Smooth muscle cell (in vitro differentiated cells): Measurements from ENCODE around the gene ATP2A3. TPM values are rescaled to one million over a fixed set of nuclear protein-coding genes. Genes with fewer than 3 reads are reported as not detected.

Experiments used
- DNase-seq: peaks from one replicate; lab custom pipeline; 2025; ENCODE audit not compliant: unreplicated experiment; lab: John Stamatoyannopoulos, UW
- H2AFZ ChIP-seq: fragments of 200-600 bp; sonication (generic); 2 replicates; pipeline ENCODE4 v1.6.0; 2016; ENCODE audit warnings: antibody characterized with exemption, low read depth, mild to moderate bottlenecking
- H3F3A ChIP-seq: fragments of 200-600 bp; sonication (generic); 2 replicates; pipeline ENCODE4 v1.6.0; 2017; ENCODE audit warnings: antibody characterized with exemption, low read depth
- H3K27ac ChIP-seq: fragments of 200-600 bp; sonication (generic); 2 replicates; pipeline ENCODE4 v1.5.1; 2016; ENCODE audit warnings: low read depth, mild to moderate bottlenecking
- H3K27me3 ChIP-seq: fragments of 200-600 bp; sonication (generic); 2 replicates; pipeline ENCODE4 v1.6.1; 2016; ENCODE audit warnings: low read depth, mild to moderate bottlenecking
- H3K36me3 ChIP-seq: fragments of 200-600 bp; sonication (generic); 2 replicates; pipeline ENCODE4 v1.5.1; 2016; ENCODE audit warnings: low read depth
- H3K4me1 ChIP-seq: fragments of 200-600 bp; sonication (generic); 2 replicates; pipeline ENCODE4 v1.5.1; 2016; ENCODE audit warnings: low read depth
- H3K4me2 ChIP-seq: fragments of 200-600 bp; sonication (generic); 2 replicates; pipeline ENCODE4 v1.6.0; 2016; ENCODE audit warnings: mild to moderate bottlenecking
- H3K4me3 ChIP-seq: fragments of 200-600 bp; sonication (generic); 2 replicates; pipeline ENCODE4 v1.5.1; 2016; ENCODE audit warnings: mild to moderate bottlenecking
- H3K79me2 ChIP-seq: fragments of 200-600 bp; sonication (generic); 2 replicates; pipeline ENCODE4 v1.6.0; 2016; ENCODE audit warnings: low read depth, mild to moderate bottlenecking
- H3K9ac ChIP-seq: fragments of 200-600 bp; sonication (generic); 2 replicates; pipeline ENCODE4 v1.6.0; 2016; ENCODE audit warnings: low read depth
- H3K9me3 ChIP-seq: fragments of 200-600 bp; sonication (generic); replicated peaks from 2 replicates; pipeline ENCODE4 v1.5.1; 2016; ENCODE audit warnings: low read depth
- H4K20me1 ChIP-seq: fragments of 200-600 bp; sonication (generic); 2 replicates; pipeline ENCODE4 v1.6.0; 2016; ENCODE audit warnings: low read depth
- CTCF ChIP-seq: fragments of 200-600 bp; sonication (generic); IDR thresholded peaks from 2 replicates; pipeline ENCODE4 v1.5.1; 2017; ENCODE audit warnings: borderline replicate concordance, mild to moderate bottlenecking, antibody characterized with exemption; ENCODE audit not compliant: insufficient read depth, poor library complexity, severe bottlenecking
- WGBS: methylation state at CpG from one replicate; pipeline ENCODE4 v1.1.7; 2016; ENCODE audit warnings: low lambda C conversion rate; 5-methylcytosine and 5-hydroxymethylcytosine counted together
- polyA plus RNA-seq: library from polyadenylated mRNA; unstranded; fragments of >200 nt; fragmentation: Nextera tagmentation; extraction: Ambion mirVana; gene quantifications from 2 replicates; pipeline ENCODE4 v1.2.1, GENCODE V29; 2016
- total RNA-seq: library from RNA; depleted of rRNA; stranded (reverse); fragments of >200 nt; gene quantifications from 2 replicates; pipeline ENCODE4 v1.2.3, GENCODE V29; 2014

ATP2A3 gene
- total and polyA plus RNA-seq, 2 experiments from 2014 or later, result 4.2 to 7.8 TPM

- H3K36me3 ChIP-seq, result no peaks in the 10 kb centered on the region
- no peaks in the 10 kb centered on the region for H3K27me3 ChIP-seq
- H4K20me1 ChIP-seq, result no peaks in the 10 kb centered on the region
- no peaks in the 10 kb centered on the region for H3K9me3 ChIP-seq
- no peak overlapping the region for H3K4me3 ChIP-seq
- WGBS, result 67% methylated on average over 7 of the region's 8 CpGs
- H3K9ac ChIP-seq, result no peak overlapping the region
- DNase-seq, result no peak
- no peaks in the 10 kb centered on the region for H3F3A ChIP-seq
- H3K27ac ChIP-seq, result no peak overlapping the region
- H2AFZ ChIP-seq, result no peak overlapping the region
- H3K4me2 ChIP-seq, result no peak overlapping the region
- TF ChIP-seq CTCF, result no peak
- no peaks in the 10 kb centered on the region for H3K79me2 ChIP-seq
- H3K4me1 ChIP-seq, result no peaks in the 10 kb centered on the region
These were observed 45.7 kb downstream of the ATP2A3 start for GRCh38 chr17:3918372-3919122.

GRCh38 chr17:3917391-3917931 is 46.8 kb downstream of the ATP2A3 start:
- Histone ChIP-seq H3K9me3 (no peaks in the 10 kb centered on the region), H3K27ac (no peak overlapping the region), H3K4me3 (no peak overlapping the region), H2AFZ (peak overlapping the region; percentile 36), H3K4me1 (no peaks in the 10 kb centered on the region), H3K79me2 (no peaks in the 10 kb centered on the region), H3K4me2 (no peak overlapping the region), H3K36me3 (no peaks in the 10 kb centered on the region), H3K9ac (no peak overlapping the region), H4K20me1 (no peaks in the 10 kb centered on the region), H3F3A (no peaks in the 10 kb centered on the region), H3K27me3 (no peaks in the 10 kb centered on the region)
- DNase-seq, result peak; percentile 18
- WGBS, result 32% methylated on average over 11 of the region's 11 CpGs
- no peak for TF ChIP-seq CTCF

DNA sequence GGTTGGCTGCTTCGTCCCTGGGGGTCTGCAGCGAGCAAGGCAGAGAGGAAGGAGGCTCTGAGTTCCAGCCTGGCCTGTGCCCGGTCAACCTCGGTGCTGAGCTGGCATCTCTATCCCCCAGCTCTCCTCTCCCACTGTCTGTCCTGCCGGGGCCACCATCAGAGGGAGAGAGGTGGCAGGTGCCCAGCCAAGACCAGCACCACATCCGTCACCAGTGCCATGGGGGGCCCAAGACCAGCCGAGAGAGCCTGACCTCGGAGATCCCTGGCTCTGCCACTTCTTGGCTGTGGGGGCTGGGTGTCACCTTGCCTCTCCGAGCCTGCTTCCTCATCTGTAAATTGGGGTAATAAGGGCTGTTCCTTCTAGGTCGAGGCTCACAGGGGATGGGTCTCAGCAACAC is 47.4 kb downstream of the ATP2A3 start:
- H3K79me2 ChIP-seq, result no peaks in the 10 kb centered on the region
- H2AFZ ChIP-seq, result no peak overlapping the region
- H3K36me3 ChIP-seq, result no peaks in the 10 kb centered on the region
- no peak overlapping the region for H3K4me3 ChIP-seq
- H4K20me1 ChIP-seq, result no peaks in the 10 kb centered on the region
- H3K9me3 ChIP-seq, result no peaks in the 10 kb centered on the region
- no peaks in the 10 kb centered on the region for H3F3A ChIP-seq
- H3K4me2 ChIP-seq, result no peak overlapping the region
- no peak for DNase-seq
- no peaks in the 10 kb centered on the region for H3K4me1 ChIP-seq
- TF ChIP-seq CTCF, result no peak
- WGBS, result 89% methylated on average over 10 of the region's 10 CpGs
- H3K9ac ChIP-seq, result no peak overlapping the region
- no peak overlapping the region for H3K27ac ChIP-seq
- H3K27me3 ChIP-seq, result no peaks in the 10 kb centered on the region
